ENCODE data around the gene ADGRG2.
"Not testable (repeated sequence)": the region's sequence is repeated elsewhere in the genome, so short reads cannot be mapped to it uniquely, and the experiment has no call there.

The ADGRG2 gene

GRCh38 chrX:19085666-19086065 lies 36.6 kb downstream of the ADGRG2 start:
- DNase-seq, result no peak

- DNase-seq, result peak; percentile 8
These were observed 46.5 kb downstream of the ADGRG2 start for GRCh38 chrX:19075754-19076153.

- DNase-seq, result no peak
These were observed 49.9 kb downstream of the ADGRG2 start for GRCh38 chrX:19072372-19072771.

GRCh38 chrX:19070555-19070994 lies 51.7 kb downstream of the ADGRG2 start:
- no peak for DNase-seq

- not testable (repeated sequence) for DNase-seq
These were observed 55.3 kb downstream of the ADGRG2 start for GRCh38 chrX:19066987-19067386.

- no peak for DNase-seq
These were observed 56.7 kb downstream of the ADGRG2 start for GRCh38 chrX:19065535-19065934.

- no peak for DNase-seq
These were observed 58.1 kb downstream of the ADGRG2 start for GRCh38 chrX:19064175-19064574.

GRCh38 chrX:19063030-19063429 lies 59.2 kb downstream of the ADGRG2 start:
- DNase-seq, result no peak

GRCh38 chrX:19059067-19059466 lies 63.2 kb downstream of the ADGRG2 start:
- DNase-seq, result no peak

- DNase-seq, result no peak
These were observed 64.4 kb downstream of the ADGRG2 start for GRCh38 chrX:19057856-19058255.

GRCh38 chrX:19049110-19049509 lies 73.2 kb downstream of the ADGRG2 start:
- no peak for DNase-seq

- DNase-seq, result no peak
These were observed 75.7 kb downstream of the ADGRG2 start for GRCh38 chrX:19046343-19047215.

GRCh38 chrX:19040373-19040772 lies 81.9 kb downstream of the ADGRG2 start:
- no peak for DNase-seq

- no peak for DNase-seq
These were observed 88.2 kb downstream of the ADGRG2 start for GRCh38 chrX:19034025-19034424.

- no peak for DNase-seq
These were observed 91.5 kb downstream of the ADGRG2 start for GRCh38 chrX:19030805-19031204.

- no peak for DNase-seq
These were observed 93.7 kb downstream of the ADGRG2 start for GRCh38 chrX:19028560-19028959.

- no peak for DNase-seq
These were observed 97.9 kb downstream of the ADGRG2 start for GRCh38 chrX:19024366-19024765.

- DNase-seq, result no peak
These were observed 102.3 kb downstream of the ADGRG2 start for GRCh38 chrX:19019996-19020395.

GRCh38 chrX:19017271-19017670 lies 105.0 kb downstream of the ADGRG2 start:
- DNase-seq, result peak; percentile 21

- DNase-seq, result not testable (repeated sequence)
These were observed 105.7 kb downstream of the ADGRG2 start for GRCh38 chrX:19016614-19017013.

GRCh38 chrX:19007868-19008267 lies 114.4 kb downstream of the ADGRG2 start:
- DNase-seq, result no peak

GRCh38 chrX:19007011-19007410 lies 115.3 kb downstream of the ADGRG2 start:
- DNase-seq, result no peak

- peak; percentile 8 for DNase-seq
These were observed 116.4 kb downstream of the ADGRG2 start for GRCh38 chrX:19005909-19006308.

GRCh38 chrX:19003756-19004155 lies 118.5 kb downstream of the ADGRG2 start:
- no peak for DNase-seq

- no peak for DNase-seq
These were observed 123.6 kb downstream of the ADGRG2 start for GRCh38 chrX:18998653-18999052.

Data from hematopoietic multipotent progenitor cell treated with erythropoietin and hydrocortisone succinate and interleukin-3 and kit ligand, for 4 days (in vitro differentiated cells).